AG04449 (cell line): ENCODE data around the gene FBXO48.

Source experiments
- CTCF ChIA-PET: fragments of 350-600 bp; formaldehyde crosslinking; extraction: SDS; loops from one replicate; lab custom pipeline; 2021; ENCODE audit warnings: antibody characterized with exemption; lab: Yijun Ruan, JAX
- POLR2A ChIA-PET: fragments of 400-600, 350-600 bp; formaldehyde crosslinking; extraction: SDS; loops from one replicate; lab custom pipeline; 2020; ENCODE audit warnings: antibody characterized with exemption, inconsistent platforms; lab: Yijun Ruan, JAX
- DNase-seq: peaks from one replicate; pipeline ENCODE4 v3.0.0-alpha.2; 2010; ENCODE audit warnings: low read depth, low spot score
- H3K4me3 ChIP-seq: 2 replicates; pipeline ENCODE4 v1.5.1; 2011; ENCODE audit warnings: low read depth, mild to moderate bottlenecking, control low read depth, low read length
- CTCF ChIP-seq: IDR thresholded peaks from one replicate; pipeline ENCODE4 v1.5.1; 2011; ENCODE audit warnings: mild to moderate bottlenecking, moderate library complexity, low read length, control low read depth, inconsistent platforms; ENCODE audit not compliant: insufficient read depth; ENCODE audit errors: missing control alignments

FBXO48 gene

GRCh38 chr2:68415521-68415920, 51.6 kb downstream of the FBXO48 start:
- ChIA-PET POLR2A (no interaction called here), CTCF (interaction anchor here (1.1 to 2.3 kb wide), 4 partner anchors 26 to 293 kb away, joined by 3 to 10 read pairs (median 4); no protein-coding TSS in a partner anchor)
- no peak overlapping the region for H3K4me3 ChIP-seq
- no peak for TF ChIP-seq CTCF
- DNase-seq, result no peak

GRCh38 chr2:68414876-68415275, 52.2 kb downstream of the FBXO48 start:
- DNase-seq, result no peak
- H3K4me3 ChIP-seq, result no peak overlapping the region
- ChIA-PET POLR2A (no interaction called here), CTCF (interaction anchor here (1.1 to 2.3 kb wide), 4 partner anchors 27 to 292 kb away, joined by 3 to 10 read pairs (median 4); no protein-coding TSS in a partner anchor)
- TF ChIP-seq CTCF, result no peak

GRCh38 chr2:68414452-68414851, 52.6 kb downstream of the FBXO48 start:
- CTCF ChIA-PET, result interaction anchor here (1.3 to 2.3 kb wide), 3 partner anchors 27 to 292 kb away, joined by 3 to 10 read pairs (median 5); no protein-coding TSS in a partner anchor
- DNase-seq, result no peak
- TF ChIP-seq CTCF, result no peak
- POLR2A ChIA-PET, result no interaction called here
- no peak overlapping the region for H3K4me3 ChIP-seq

GRCh38 chr2:68413466-68413865, 53.6 kb downstream of the FBXO48 start:
- ChIA-PET CTCF (interaction anchor here (1.2 to 2.3 kb wide), 2 partner anchors 27 to 291 kb away, joined by 3 to 5 read pairs; no protein-coding TSS in a partner anchor), POLR2A (no interaction called here)
- H3K4me3 ChIP-seq, result no peak overlapping the region
- TF ChIP-seq CTCF, result no peak
- DNase-seq, result no peak

- POLR2A ChIA-PET, result no interaction called here
- TF ChIP-seq CTCF, result no peak
- CTCF ChIA-PET, result no interaction called here
- DNase-seq, result no peak
- no peak overlapping the region for H3K4me3 ChIP-seq
Observed at GRCh38 chr2:68412127-68412819, 54.8 kb downstream of the FBXO48 start.

GRCh38 chr2:68411397-68412126, 55.5 kb downstream of the FBXO48 start:
- H3K4me3 ChIP-seq, result no peak overlapping the region
- POLR2A ChIA-PET, result no interaction called here
- TF ChIP-seq CTCF, result no peak
- CTCF ChIA-PET, result no interaction called here
- DNase-seq, result no peak
